ENCODE data around the gene FBXO28.

- TF ChIP-seq CTCF (IDR thresholded peaks at IDR 0.05) (no peak), EZH2phosphoT487 (IDR thresholded peaks at IDR 0.05) (no peak), EZH2 (IDR thresholded peaks at IDR 0.05) (no peak)
These were observed 49.8 kb upstream of the FBXO28 start for GRCh38 chr1:224064150-224064549.
